GM12878 (cell line): ENCODE results near the gene TGFB2. TPM values are rescaled to one million over a fixed set of nuclear protein-coding genes. Genes with fewer than 3 reads are reported as not detected.

Experiments used
- ATAC-seq: fragments of 200-7000 bp; cut with Tn5 transposase; 3 replicates; pipeline ENCODE4 v1.9.1; 2020; ENCODE audit warnings: mild to moderate bottlenecking, moderate library complexity
- BruUV-seq: library from RNA; stranded (reverse); fragments of 400-500 nt; replicated peaks from 2 replicates; lab custom pipeline; 2021; lab: Mats Ljungman, UMichigan
- CTCF ChIA-PET: fragments of 300-600 bp; sonication (Branson Sonifier 250); formaldehyde crosslinking; extraction: SDS; loops from one replicate; lab custom pipeline; 2021; ENCODE audit warnings: inconsistent platforms; lab: Yijun Ruan, JAX
- POLR2A ChIA-PET: fragments of 350-600 bp; formaldehyde crosslinking; extraction: SDS; loops from one replicate; lab custom pipeline; 2021; ENCODE audit warnings: inconsistent platforms; lab: Charles Lee
- RAD21 ChIA-PET: fragments of 300-600 bp; sonication (Branson Sonifier 250); formaldehyde crosslinking; loops from one replicate; lab custom pipeline; 2023; ENCODE audit warnings: antibody characterized with exemption; ENCODE audit not compliant: unreplicated experiment; lab: Charles Lee
- SMC1A ChIA-PET: fragments of 300-600 bp; sonication (Branson Sonifier 250); formaldehyde crosslinking; loops from one replicate; lab custom pipeline; 2023; ENCODE audit not compliant: unreplicated experiment, uncharacterized antibody; lab: Charles Lee
- DNase-seq: peaks from one replicate; pipeline ENCODE4 v3.0.0-alpha.2; 2011; ENCODE audit warnings: low read depth, low spot score
- FAIRE-seq: peaks from 3 replicates; lab custom pipeline; 2011; peaks lifted over from hg19 to GRCh38; lab: Jason Lieb, UNC
- H2AFZ ChIP-seq: 2 replicates; pipeline ENCODE4 v1.6.0; 2011; ENCODE audit warnings: low read depth, low read length, control low read depth; ENCODE audit not compliant: control insufficient read depth
- H3K27ac ChIP-seq: 2 replicates; pipeline ENCODE4 v1.5.1; 2011; ENCODE audit warnings: control low read depth; ENCODE audit not compliant: control insufficient read depth, insufficient read depth
- H3K27me3 ChIP-seq, 2 experiments: replicated peaks in 1 of 2; 2 replicates each; pipeline versions ENCODE4 v1.6.0 to v1.6.1; 2011; ENCODE audit warnings: low read length in 1 of 2; ENCODE audit not compliant: control insufficient read depth in 2 of 2, insufficient read depth in 2 of 2
- H3K36me3 ChIP-seq, 2 experiments: 2 replicates each; pipeline ENCODE4 v1.5.1; 2011; ENCODE audit warnings: low read length in 1 of 2; ENCODE audit not compliant: control insufficient read depth in 2 of 2, insufficient read depth in 2 of 2
- H3K4me1 ChIP-seq: 2 replicates; pipeline ENCODE4 v1.6.1; 2011; ENCODE audit warnings: mild to moderate bottlenecking, low read length, moderate library complexity, mixed read lengths; ENCODE audit not compliant: control insufficient read depth, insufficient read depth
- H3K4me2 ChIP-seq: 2 replicates; pipeline ENCODE4 v1.6.0; 2011; ENCODE audit warnings: control low read depth; ENCODE audit not compliant: control insufficient read depth, insufficient read depth
- H3K4me3 ChIP-seq: fragments of 200-600 bp; sonication (generic); 2 replicates; pipeline ENCODE4 v1.5.1; 2016
- H3K79me2 ChIP-seq: 2 replicates; pipeline ENCODE4 v1.6.0; 2011; ENCODE audit warnings: low read length; ENCODE audit not compliant: control insufficient read depth, insufficient read depth
- H3K9ac ChIP-seq: 2 replicates; pipeline ENCODE4 v1.8.0; 2011; ENCODE audit warnings: low read length, control low read depth, mixed read lengths; ENCODE audit not compliant: control insufficient read depth, insufficient read depth
- H3K9me3 ChIP-seq: replicated peaks from 3 replicates; pipeline ENCODE4 v1.5.1; 2011; ENCODE audit warnings: mild to moderate bottlenecking, low read length; ENCODE audit not compliant: control insufficient read depth, insufficient read depth
- H4K20me1 ChIP-seq: 2 replicates; pipeline ENCODE4 v1.6.0; 2011; ENCODE audit not compliant: control insufficient read depth, insufficient read depth
- ATF7 ChIP-seq: fragments of 450-650 bp; IDR thresholded peaks from 2 replicates; pipeline ENCODE4 v1.6.1; 2016; ENCODE audit warnings: low read depth, mild to moderate bottlenecking
- BCLAF1 ChIP-seq: fragments of 450-650 bp; IDR thresholded peaks from 2 replicates; pipeline ENCODE4 v1.6.1; 2017; ENCODE audit warnings: antibody characterized with exemption, mild to moderate bottlenecking, moderate library complexity
- CBX3 ChIP-seq: fragments of 200-600 bp; sonication (generic); IDR thresholded peaks from 2 replicates; pipeline ENCODE4 v1.6.1; 2016; ENCODE audit warnings: low read depth, borderline replicate concordance
- CEBPZ ChIP-seq: fragments of 150-350 bp; IDR thresholded peaks from 2 replicates; pipeline ENCODE4 v1.6.1; 2016; ENCODE audit warnings: low read depth, low read length
- GABPA ChIP-seq: IDR thresholded peaks from 2 replicates; pipeline ENCODE4 v1.6.1; 2014; ENCODE audit warnings: antibody characterized with exemption, low read depth, mild to moderate bottlenecking, inconsistent platforms
- NR2F1 ChIP-seq: fragments of 450-650 bp; conservative IDR thresholded peaks from 2 replicates; pipeline ENCODE4 v1.6.1; 2017; ENCODE audit warnings: mild to moderate bottlenecking
- PAX8 ChIP-seq: fragments of 450-650 bp; IDR thresholded peaks from 2 replicates; pipeline ENCODE4 v1.6.1; 2017; ENCODE audit warnings: mild to moderate bottlenecking, moderate library complexity
- POLR2AphosphoS5 ChIP-seq: IDR thresholded peaks from 2 replicates; pipeline ENCODE4 v1.6.1; 2011; ENCODE audit warnings: mild to moderate bottlenecking, low read length, inconsistent platforms
- RB1 ChIP-seq: fragments of 450-650 bp; formaldehyde crosslinking; IDR thresholded peaks from 2 replicates; pipeline ENCODE4 v1.6.1; 2017; ENCODE audit warnings: mild to moderate bottlenecking, borderline replicate concordance
- RCOR1 ChIP-seq: conservative IDR thresholded peaks from 2 replicates; pipeline ENCODE4 v1.6.1; 2012; ENCODE audit warnings: low read depth, low read length, improper control_type of control experiment
- RFX5 ChIP-seq: IDR thresholded peaks from 2 replicates; pipeline ENCODE4 v1.6.1; 2011; ENCODE audit warnings: low read depth, low read length, improper control_type of control experiment
- TAF1 ChIP-seq: IDR thresholded peaks from 2 replicates; pipeline ENCODE4 v1.6.1; 2011; ENCODE audit warnings: mild to moderate bottlenecking, low read depth, low read length, borderline replicate concordance
- YBX1 ChIP-seq: fragments of 450-650 bp; IDR thresholded peaks from 2 replicates; pipeline ENCODE4 v1.6.1; 2016; ENCODE audit warnings: antibody characterized with exemption
- WGBS: methylation state at CpG from one replicate; pipeline ENCODE4 v1.1.6; 2016; ENCODE audit warnings: low lambda C conversion rate; ENCODE audit not compliant: insufficient replicate concordance, insufficient coverage; ENCODE audit errors: missing lambda C conversion rate; 5-methylcytosine and 5-hydroxymethylcytosine counted together
- in situ Hi-C: fragments of 300-500 bp; cut with MboI; formaldehyde crosslinking; loops from 9 replicates; pipeline ENCODE4 v1.14.3; 2018; ENCODE audit warnings: mixed read lengths
- intact Hi-C: fragments of 100-400 bp; cut with micrococcal nuclease; formaldehyde crosslinking; loops from one replicate; pipeline ENCODE4 v1.14.2; 2022; ENCODE audit not compliant: unreplicated experiment
- polyA plus RNA-seq, 11 experiments: library from polyadenylated mRNA; depleted of rRNA in 4 of 11; unstranded in 6 of 11; stranded (reverse) in 5 of 11; fragments of >200 nt; fragmentation: Nextera tagmentation in 4 of 11; fragmentation: Illumina TruSeq in 1 of 11; extraction: Ambion mirVana in 4 of 11; extraction: Trizol in 1 of 11; gene quantifications; 1 replicate in 1 of 11; 2 replicates in 10 of 11; pipeline versions ENCODE4 v1.2.1 to v1.2.3, GENCODE V29; 2011 to 2016; ENCODE audit warnings: inconsistent platforms in 2 of 11, missing spikeins in 2 of 11, low read depth in 1 of 11
- total RNA-seq, 4 experiments: library from RNA; depleted of rRNA in 3 of 4; stranded (reverse); fragments of >200 nt in 3 of 4; fragmentation: Illumina TruSeq in 1 of 4; extraction: Trizol in 1 of 4; gene quantifications; 2 replicates each; pipeline versions ENCODE4 v1.2.1 to v1.2.3, GENCODE V29; 2013 to 2021

Gene TGFB2
- total and polyA plus RNA-seq, 10 of the 15 experiments (the other 5 are each of a cell fraction or from before 2014, with no cell fraction given) = 0.03 to 0.11 (median 0.04) TPM; not detected in 6

GRCh38 chr1:218426343-218426657 lies 81.2 kb downstream of the TGFB2 start:
- POLR2A ChIA-PET = no interaction called here
- no peak for ATAC-seq

More at GRCh38 chr1:218426343-218426657, 81.2 kb downstream of the TGFB2 start:
- TF ChIP-seq RFX5 (no peak), BCLAF1 (no peak), RB1 (no peak), NR2F1 (no peak), CEBPZ (no peak), RCOR1 (no peak), TAF1 (no peak), PAX8 (no peak), GABPA (no peak), POLR2AphosphoS5 (no peak), ATF7 (no peak), CBX3 (no peak), YBX1 (no peak)
- in situ Hi-C loops = no loop called here
- BruUV-seq = no TSS peak
- Histone ChIP-seq H3K9me3 (no peaks in the 10 kb centered on the region), H3K4me2 (no peak overlapping the region), H3K4me3 (no peak overlapping the region), H3K36me3 (no peaks in the 10 kb centered on the region), H4K20me1 (no peaks in the 10 kb centered on the region), H3K27me3 (no peaks in the 10 kb centered on the region; a peak in 1 of 4 replicates), H3K79me2 (no peaks in the 10 kb centered on the region), H3K9ac (no peak overlapping the region), H2AFZ (no peak overlapping the region), H3K4me1 (no peaks in the 10 kb centered on the region), H3K27ac (no peak overlapping the region)
- intact Hi-C loops = no loop called here
- DNase-seq (no peak), FAIRE-seq (no peak)
- CTCF ChIA-PET = no interaction called here
- SMC1A ChIA-PET = no interaction called here
- RAD21 ChIA-PET = no interaction called here
- WGBS = 0% methylated on average over 1 of the region's 1 CpG
